OCI-LY1 (cell line): Measurements from ENCODE around the gene SLC30A5.
"Not testable (repeated sequence)": the region's sequence is repeated elsewhere in the genome, so short reads cannot be mapped to it uniquely, and the experiment has no call there.

Source experiments
- H2AFZ ChIP-seq: fragments of 200-600 bp; sonication (generic), shearing (Covaris generic); 2 replicates; pipeline ENCODE4 v1.6.0; 2014; ENCODE audit warnings: antibody characterized with exemption, mild to moderate bottlenecking, low read length
- H3F3A ChIP-seq: fragments of 200-600 bp; sonication (generic), shearing (Covaris generic); 2 replicates; pipeline ENCODE4 v1.6.0; 2014; ENCODE audit warnings: mild to moderate bottlenecking, antibody characterized with exemption, low read length, moderate library complexity; ENCODE audit not compliant: insufficient read depth
- H3K27ac ChIP-seq: fragments of 200-600 bp; sonication (generic); 2 replicates; pipeline ENCODE4 v1.5.1; 2014; ENCODE audit warnings: low read length, mixed run types, mild to moderate bottlenecking, low read depth; ENCODE audit not compliant: poor library complexity, severe bottlenecking
- H3K27me3 ChIP-seq: fragments of 200-600 bp; sonication (generic); 2 replicates; pipeline ENCODE4 v1.6.0; 2014; ENCODE audit warnings: antibody characterized with exemption, mild to moderate bottlenecking, low read length, moderate library complexity; ENCODE audit not compliant: insufficient read depth
- H3K36me3 ChIP-seq: fragments of 200-600 bp; sonication (generic); 2 replicates; pipeline ENCODE4 v1.6.1; 2014; ENCODE audit warnings: mild to moderate bottlenecking, antibody characterized with exemption, low read length, moderate library complexity, mixed read lengths; ENCODE audit not compliant: insufficient read depth
- H3K4me1 ChIP-seq: fragments of 200-600 bp; sonication (generic); 2 replicates; pipeline ENCODE4 v1.5.1; 2014; ENCODE audit warnings: mild to moderate bottlenecking, low read length, moderate library complexity; ENCODE audit not compliant: insufficient read depth, severe bottlenecking
- H3K4me2 ChIP-seq: fragments of 200-600 bp; sonication (generic), shearing (Covaris generic); 2 replicates; pipeline ENCODE4 v1.6.1; 2014; ENCODE audit warnings: low read length
- H3K4me3 ChIP-seq: fragments of 200-600 bp; sonication (generic); 2 replicates; pipeline ENCODE4 v1.5.1; 2014; ENCODE audit warnings: low read length, low read depth, mild to moderate bottlenecking, mixed read lengths; ENCODE audit not compliant: poor library complexity, severe bottlenecking
- H3K79me2 ChIP-seq: fragments of 200-600 bp; shearing (Covaris generic); 2 replicates; pipeline ENCODE4 v1.6.1; 2016; ENCODE audit warnings: mixed run types, low read length, mixed read lengths; ENCODE audit not compliant: insufficient read depth
- H3K9ac ChIP-seq: fragments of 200-600 bp; sonication (generic), shearing (Covaris generic); 2 replicates; pipeline ENCODE4 v1.6.1; 2014; ENCODE audit warnings: mild to moderate bottlenecking, low read length, mixed read lengths
- H3K9me2 ChIP-seq: fragments of 200-600 bp; sonication (generic), shearing (Covaris generic); 2 replicates; pipeline ENCODE4 v1.6.1; 2014; ENCODE audit warnings: low read depth, mild to moderate bottlenecking, low read length, mixed read lengths
- H3K9me3 ChIP-seq: fragments of 200-600 bp; shearing (Covaris generic); 2 replicates; pipeline ENCODE4 v1.6.1; 2014; ENCODE audit warnings: low read length, mixed read lengths
- H4K20me1 ChIP-seq: fragments of 200-600 bp; sonication (generic), shearing (Covaris generic); 2 replicates; pipeline ENCODE4 v1.6.0; 2016; ENCODE audit warnings: mild to moderate bottlenecking, low read length; ENCODE audit not compliant: insufficient read depth
- CTCF ChIP-seq: fragments of 200-600 bp; sonication (generic), shearing (Covaris generic); IDR thresholded peaks from 2 replicates; pipeline ENCODE4 v1.5.1; 2017; ENCODE audit warnings: mild to moderate bottlenecking, antibody characterized with exemption, low read length, moderate library complexity, mixed read lengths
- EZH2 ChIP-seq: fragments of 200-600 bp; sonication (generic), shearing (Covaris generic); IDR thresholded peaks from 2 replicates; pipeline ENCODE4 v1.8.0; 2017; ENCODE audit warnings: borderline replicate concordance, mixed run types, mild to moderate bottlenecking, antibody characterized with exemption, low read length, moderate library complexity, mixed read lengths

SLC30A5 gene

GRCh38 chr5:69140827-69141226 is 47.0 kb downstream of the SLC30A5 start:
- no peak overlapping the region for H3K4me3 ChIP-seq
- no peak overlapping the region for H2AFZ ChIP-seq
- H3K79me2 ChIP-seq = no peaks in the 10 kb centered on the region
- H3F3A ChIP-seq = no peaks in the 10 kb centered on the region
- no peak overlapping the region for H3K27ac ChIP-seq
- no peaks in the 10 kb centered on the region for H3K27me3 ChIP-seq
- H4K20me1 ChIP-seq = no peaks in the 10 kb centered on the region
- no peak overlapping the region for H3K4me2 ChIP-seq
- H3K9me2 ChIP-seq = no peaks in the 10 kb centered on the region
- H3K4me1 ChIP-seq = peaks cover 11% of the 10 kb centered on the region
- no peak overlapping the region for H3K9ac ChIP-seq
- no peaks in the 10 kb centered on the region for H3K36me3 ChIP-seq
- no peak for TF ChIP-seq EZH2
- no peak for TF ChIP-seq CTCF
- H3K9me3 ChIP-seq = peaks cover 6% of the 10 kb centered on the region; the same call in 1 of the 2 replicates

GRCh38 chr5:69148576-69148975 is 54.8 kb downstream of the SLC30A5 start:
- not testable (repeated sequence) for H3F3A ChIP-seq, H3K79me2 ChIP-seq, H3K9me3 ChIP-seq, H3K4me2 ChIP-seq, H3K4me3 ChIP-seq, H3K9ac ChIP-seq, H4K20me1 ChIP-seq, H3K9me2 ChIP-seq, H3K36me3 ChIP-seq, H3K27ac ChIP-seq, H3K27me3 ChIP-seq, H3K4me1 ChIP-seq, H2AFZ ChIP-seq

GRCh38 chr5:69148981-69149675 is 55.3 kb downstream of the SLC30A5 start:
- H3K4me3 ChIP-seq = no peak overlapping the region
- H3K79me2 ChIP-seq = no peaks in the 10 kb centered on the region
- H3K27ac ChIP-seq = no peak overlapping the region
- no peaks in the 10 kb centered on the region for H3K4me1 ChIP-seq
- H3K4me2 ChIP-seq = no peak overlapping the region
- H4K20me1 ChIP-seq = no peaks in the 10 kb centered on the region
- H3K9ac ChIP-seq = no peak overlapping the region
- H3K9me3 ChIP-seq = no peaks in the 10 kb centered on the region
- no peaks in the 10 kb centered on the region for H3K27me3 ChIP-seq
- no peaks in the 10 kb centered on the region for H3K36me3 ChIP-seq
- no peaks in the 10 kb centered on the region for H3K9me2 ChIP-seq
- no peak overlapping the region for H2AFZ ChIP-seq
- no peaks in the 10 kb centered on the region for H3F3A ChIP-seq
- TF ChIP-seq CTCF (no peak), EZH2 (no peak)

- H3K4me3 ChIP-seq = no peak overlapping the region
- H3K27me3 ChIP-seq = no peaks in the 10 kb centered on the region
- H3K79me2 ChIP-seq = no peaks in the 10 kb centered on the region
- H3K4me2 ChIP-seq = no peak overlapping the region
- H4K20me1 ChIP-seq = no peaks in the 10 kb centered on the region
- no peaks in the 10 kb centered on the region for H3K9me3 ChIP-seq
- H3K9ac ChIP-seq = no peak overlapping the region
- TF ChIP-seq CTCF (no peak), EZH2 (no peak)
- no peak overlapping the region for H3K27ac ChIP-seq
- no peaks in the 10 kb centered on the region for H3K36me3 ChIP-seq
- no peaks in the 10 kb centered on the region for H3K4me1 ChIP-seq
- no peaks in the 10 kb centered on the region for H3K9me2 ChIP-seq
- no peaks in the 10 kb centered on the region for H3F3A ChIP-seq
- no peak overlapping the region for H2AFZ ChIP-seq
Observed at GRCh38 chr5:69149676-69150010, 55.8 kb downstream of the SLC30A5 start.
